GM19395 (cell line): Measurements from ENCODE around the gene COX8A.

ENCODE experiments used
- ATAC-seq: cut with Tn5 transposase; IDR thresholded peaks from one replicate; pipeline ENCODE4 v1.9.1; 2021; ENCODE audit warnings: mild to moderate bottlenecking, moderate library complexity; ENCODE audit not compliant: unreplicated experiment

COX8A gene

DNA sequence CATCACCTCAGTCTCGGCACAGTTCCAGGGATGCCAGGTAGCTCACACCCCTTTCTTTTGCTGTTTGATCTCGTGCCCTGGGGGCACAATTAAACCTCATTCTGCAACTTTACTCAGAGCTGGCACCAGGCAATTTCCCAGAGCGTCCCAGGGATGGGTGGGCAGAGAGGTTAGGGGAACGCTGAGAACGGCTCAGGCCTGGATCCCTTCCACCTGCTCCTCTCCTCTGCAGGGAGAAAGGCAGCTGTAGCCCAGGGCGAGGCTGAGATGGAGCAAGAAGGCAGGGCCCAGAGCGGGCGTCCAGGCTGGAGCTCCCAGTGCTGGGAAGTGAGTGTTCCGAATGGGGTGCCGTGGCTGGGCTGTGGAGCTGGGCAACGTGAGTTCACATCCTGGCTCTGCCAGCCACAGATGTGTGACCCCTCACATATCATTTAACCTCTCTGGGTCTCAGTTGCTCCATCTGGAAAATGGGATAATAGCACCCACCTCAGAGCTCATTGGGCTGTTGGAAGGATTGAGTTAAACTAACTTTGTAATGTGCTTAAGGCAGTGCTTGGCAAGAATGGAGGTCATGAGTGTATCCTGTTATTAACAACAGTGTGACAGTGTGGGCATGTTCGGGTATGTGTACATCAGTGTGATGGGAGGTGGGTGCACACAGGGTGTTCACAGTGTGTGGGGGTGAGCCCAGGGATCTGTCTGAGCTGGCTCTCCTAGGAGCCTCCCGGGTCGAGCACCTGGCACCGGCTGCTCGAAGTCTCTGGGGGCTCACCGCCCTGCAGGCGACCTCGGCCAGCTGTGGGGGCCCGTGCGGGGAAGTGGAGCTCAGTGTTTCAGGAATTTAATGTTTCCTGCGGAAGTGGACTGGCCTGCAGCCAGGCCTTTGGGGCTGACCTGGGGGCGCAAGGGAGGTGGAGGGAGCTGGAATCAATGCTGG, 27.3 kb downstream of the COX8A start:
- no peak for ATAC-seq

DNA sequence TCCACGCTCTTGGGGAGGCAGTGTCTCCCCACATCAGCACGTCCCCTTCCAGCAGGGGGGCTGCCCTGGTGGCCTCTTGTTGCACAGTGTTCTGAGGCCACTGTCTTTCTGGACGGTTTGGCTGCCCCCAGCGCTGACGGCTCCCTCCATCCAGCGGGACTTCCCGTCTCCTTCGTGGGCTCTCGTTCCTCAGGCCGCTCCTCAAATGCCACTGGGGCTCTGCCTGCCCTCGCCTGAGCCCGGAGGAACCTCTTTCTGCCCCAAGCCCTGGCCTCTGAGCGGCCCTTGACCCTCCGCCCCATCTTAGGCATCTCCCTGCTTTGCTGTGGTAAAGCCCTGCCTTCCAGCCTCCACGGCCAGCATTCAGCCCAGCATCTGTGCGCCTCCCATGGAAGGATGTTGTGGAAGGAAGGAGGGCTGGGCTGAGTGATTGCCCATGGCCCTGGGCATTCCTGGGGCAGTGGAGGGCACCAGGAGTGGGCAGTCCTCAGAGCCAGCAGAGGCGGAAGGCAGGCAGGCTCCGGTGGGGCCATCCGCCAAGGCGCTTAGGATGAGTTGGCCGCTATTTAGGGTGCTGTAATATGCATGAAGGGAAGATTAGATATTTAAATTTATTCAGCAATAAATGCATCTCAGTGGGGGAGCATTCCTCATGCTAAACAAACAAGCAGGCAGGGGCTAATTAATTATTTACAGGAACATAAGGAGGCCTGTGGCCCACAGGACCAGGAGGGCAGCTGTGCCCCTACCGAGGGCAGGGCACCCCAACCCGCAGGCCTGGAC, 29.6 kb downstream of the COX8A start:
- no peak for ATAC-seq

DNA sequence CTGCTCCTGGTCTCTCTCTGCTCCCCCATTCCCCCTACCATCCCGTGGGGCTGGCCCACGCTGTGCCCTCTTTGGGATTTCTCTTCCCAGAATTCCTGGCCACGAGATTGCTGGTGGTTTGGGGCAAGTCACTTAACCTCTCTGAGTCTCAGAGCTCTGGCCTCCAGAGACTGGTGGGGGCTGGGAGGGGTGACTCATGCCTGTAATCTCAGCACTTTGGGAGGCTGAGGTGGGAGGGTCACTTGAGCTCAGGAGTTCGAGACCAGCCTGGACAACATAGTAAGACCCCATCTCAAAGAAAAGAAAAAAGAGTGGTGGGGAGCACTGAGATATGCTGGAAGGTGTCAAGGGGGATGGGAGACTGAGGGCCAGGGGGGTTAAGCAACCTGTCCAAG, 30.2 kb downstream of the COX8A start:
- ATAC-seq = no peak

DNA sequence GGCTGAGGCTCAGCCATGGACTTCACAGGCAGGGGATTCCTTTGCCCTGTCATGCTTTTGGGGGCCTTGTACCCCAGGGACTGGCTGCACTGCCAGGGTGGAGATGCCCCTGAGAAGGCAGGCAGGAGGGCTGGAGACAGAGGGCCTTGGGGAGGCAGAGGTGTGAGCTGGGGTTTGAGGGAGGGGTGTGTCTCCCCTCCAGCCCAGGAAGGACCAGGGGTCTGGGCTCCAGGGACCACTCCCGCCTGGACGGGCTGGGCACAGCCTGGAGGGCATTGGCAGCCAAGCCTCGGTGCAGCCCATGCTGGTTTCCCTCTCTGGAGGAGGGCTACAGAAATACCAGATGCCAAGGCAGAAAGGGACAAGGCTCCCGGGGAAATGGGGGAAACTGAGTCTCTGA, 31.3 kb downstream of the COX8A start:
- ATAC-seq = no peak

- ATAC-seq = no peak
Measured at GRCh38 chr11:64006398-64006797, 32.0 kb downstream of the COX8A start.

DNA sequence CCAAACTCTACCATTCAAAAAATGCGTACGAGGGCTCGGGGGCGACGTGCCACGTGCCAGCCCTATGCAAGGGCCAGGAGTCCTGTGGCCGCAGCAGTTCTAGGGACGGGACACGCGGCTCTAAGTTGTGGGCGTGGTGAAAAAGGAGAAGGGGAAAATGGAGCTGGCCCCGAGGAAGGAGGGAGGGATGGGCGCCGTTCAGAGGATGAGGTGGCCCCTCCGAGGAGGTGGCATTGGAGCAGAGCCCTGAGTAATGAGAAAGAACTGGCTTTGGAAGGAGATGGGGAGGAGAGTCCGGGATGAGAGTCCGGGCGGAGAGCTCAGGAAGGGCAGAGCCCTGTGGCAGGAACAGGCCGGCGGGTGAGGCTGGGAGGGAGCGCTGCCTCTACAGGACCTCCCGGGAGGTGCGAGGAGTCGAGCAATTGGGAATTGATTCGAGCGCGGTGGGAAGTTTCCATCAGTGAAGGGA, 32.8 kb downstream of the COX8A start:
- no peak for ATAC-seq

DNA sequence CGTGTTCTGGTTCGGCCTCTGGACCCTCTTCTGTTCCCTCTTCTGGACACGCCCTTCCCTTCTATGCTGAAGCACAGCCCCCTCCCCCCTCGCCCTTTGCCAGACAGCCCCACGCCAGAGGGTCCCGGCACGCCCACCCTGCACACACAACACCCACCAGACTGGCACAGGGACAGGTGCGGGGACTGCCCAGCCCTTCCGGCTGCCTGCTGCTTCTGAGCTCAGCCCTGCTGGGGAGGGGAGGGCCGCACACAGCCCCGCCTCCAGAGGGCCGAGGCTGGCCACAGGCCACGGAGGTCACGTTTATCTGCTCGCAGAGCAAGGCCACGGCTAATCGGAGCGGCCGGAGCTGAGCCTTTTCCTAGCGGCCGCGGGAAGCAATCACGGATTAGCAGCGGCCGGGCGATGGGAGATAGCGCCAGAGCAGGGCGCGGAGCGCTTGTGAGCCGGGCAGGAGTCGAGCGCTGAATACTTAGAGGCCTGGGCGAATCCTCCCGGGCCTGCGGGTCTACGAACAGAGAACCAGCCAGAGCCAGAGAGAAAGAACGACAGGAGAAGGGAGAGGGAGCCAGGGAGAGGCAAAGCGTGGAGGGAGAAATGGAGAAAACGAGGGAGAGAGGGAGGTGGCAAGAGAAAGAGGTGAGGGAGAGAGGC, 33.3 kb downstream of the COX8A start:
- ATAC-seq = no peak

GRCh38 chr11:64008283-64008913, 34.0 kb downstream of the COX8A start:
- no peak for ATAC-seq

DNA sequence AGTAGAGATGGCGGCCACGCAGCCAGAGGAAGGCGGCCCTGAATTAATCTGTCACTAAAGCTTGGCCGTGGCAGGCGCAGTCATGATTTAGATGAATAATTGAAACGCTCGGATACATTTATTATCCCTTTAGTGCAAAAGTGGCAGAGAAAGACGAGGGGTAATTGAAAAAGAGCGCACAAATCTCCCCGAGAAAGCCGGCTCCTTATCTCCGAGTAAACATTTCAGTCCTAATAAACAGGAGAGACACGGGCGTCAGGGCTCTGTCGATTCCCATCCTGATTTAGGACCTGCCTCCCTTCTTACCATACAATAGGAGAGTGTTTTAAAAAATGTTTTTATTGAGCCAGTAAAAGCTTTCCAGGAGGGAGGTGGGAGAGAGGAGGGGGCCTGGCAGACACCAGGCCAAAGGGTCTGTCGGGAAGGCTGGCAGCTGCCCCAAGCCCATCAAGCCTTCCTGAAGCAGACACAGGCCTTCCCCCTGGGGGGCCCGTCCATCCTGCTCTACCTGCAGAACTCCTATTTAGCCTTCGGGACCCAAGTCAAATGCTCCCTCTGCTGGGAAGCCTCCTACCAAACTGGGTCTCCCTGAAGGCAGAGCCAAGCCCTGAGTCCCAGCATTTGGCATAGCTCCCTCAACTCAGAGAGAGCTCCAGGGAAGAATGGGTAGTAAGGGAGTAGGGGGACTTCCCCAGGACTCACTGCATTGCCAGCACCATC, 34.7 kb downstream of the COX8A start:
- ATAC-seq = no peak

GRCh38 chr11:64009710-64010109, 35.3 kb downstream of the COX8A start:
- no peak for ATAC-seq

DNA sequence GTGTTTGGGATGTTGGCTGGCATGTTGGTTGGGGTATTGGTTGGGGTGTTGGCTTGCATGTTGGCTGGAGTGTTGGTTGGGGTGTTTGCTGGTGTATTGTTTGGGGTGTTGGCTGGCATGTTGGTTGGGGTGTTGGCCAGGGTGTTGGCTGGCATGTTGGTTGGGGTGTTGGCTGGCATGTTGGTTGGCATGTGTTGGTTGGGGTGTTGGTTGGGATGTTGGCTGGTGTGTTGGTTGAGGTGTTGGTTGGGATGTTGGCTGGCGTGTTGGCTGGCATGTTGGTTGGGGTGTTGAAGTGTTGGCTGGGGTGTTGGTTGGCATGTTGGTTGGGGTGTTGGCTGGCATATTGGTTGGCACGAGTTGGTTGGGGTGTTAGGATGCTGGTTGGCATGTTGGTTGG, 36.4 kb downstream of the COX8A start:
- ATAC-seq = no peak

GRCh38 chr11:64011371-64011770, 37.0 kb downstream of the COX8A start:
- no peak for ATAC-seq

- no peak for ATAC-seq
Measured at GRCh38 chr11:64013141-64013896, 38.9 kb downstream of the COX8A start.

- ATAC-seq = no peak
Measured at GRCh38 chr11:64014356-64014755, 39.9 kb downstream of the COX8A start.

DNA sequence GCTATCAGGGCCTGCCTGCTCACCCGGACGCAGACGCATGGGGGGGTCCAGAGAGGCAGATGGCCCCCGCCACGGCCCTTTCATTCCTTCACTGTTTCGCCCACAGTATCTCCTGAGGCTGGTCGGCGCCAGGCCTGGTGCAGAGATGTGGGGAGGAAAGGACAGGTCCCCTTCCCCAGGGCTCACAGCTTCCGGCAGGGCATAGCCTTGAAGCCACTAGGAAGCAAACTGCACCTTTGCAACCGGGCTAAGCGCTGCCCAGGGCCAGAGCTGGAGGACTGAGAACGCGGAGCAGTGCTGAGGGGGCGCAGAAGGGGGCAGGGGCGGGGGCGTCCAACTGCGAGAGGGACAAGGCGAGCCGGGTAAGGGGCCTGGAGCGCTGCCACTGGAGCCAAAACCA, 41.1 kb downstream of the COX8A start:
- ATAC-seq = no peak

- no peak for ATAC-seq
Measured at GRCh38 chr11:64015935-64016845, 41.8 kb downstream of the COX8A start.

DNA sequence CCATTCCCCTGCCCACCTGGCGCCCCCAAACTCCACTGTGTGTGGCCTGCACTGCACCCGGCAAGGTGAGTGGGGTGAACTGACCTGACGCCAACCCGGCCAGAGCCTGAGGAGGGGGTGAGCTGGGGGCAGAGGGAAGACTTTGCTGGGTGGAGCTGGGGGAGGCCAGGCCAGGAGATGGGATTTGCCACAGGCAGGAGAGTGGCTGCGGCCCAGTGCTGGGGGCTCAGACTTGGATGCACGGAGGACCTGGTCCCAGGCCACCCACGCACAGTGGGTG, 43.5 kb downstream of the COX8A start:
- ATAC-seq = no peak

GRCh38 chr11:64018310-64018709, 43.9 kb downstream of the COX8A start:
- ATAC-seq = no peak
